GM23338 (cell line): Measurements from ENCODE around the gene MARCHF9. TPM values are rescaled to one million over a fixed set of nuclear protein-coding genes. Genes with fewer than 3 reads are reported as not detected.

Source experiments
- ATAC-seq: fragments of 200-7000 bp; cut with Tn5 transposase; 3 replicates; pipeline ENCODE4 v1.9.1; 2020
- DNase-seq: peaks from one replicate; pipeline ENCODE4 v3.0.0-alpha.2; 2015; ENCODE audit warnings: low spot score
- H2AFZ ChIP-seq: fragments of 200-600 bp; sonication (generic); 2 replicates; pipeline ENCODE4 v1.8.0; 2016; ENCODE audit warnings: antibody characterized with exemption, mild to moderate bottlenecking, moderate library complexity
- H3F3A ChIP-seq: fragments of 200-600 bp; sonication (generic); replicated peaks from 2 replicates; pipeline ENCODE4 v1.8.0; 2017; ENCODE audit warnings: antibody characterized with exemption, mixed run types, low read depth
- H3K27ac ChIP-seq: fragments of 200-600 bp; sonication (generic); 2 replicates; pipeline ENCODE4 v1.6.1; 2016; ENCODE audit warnings: low read depth
- H3K27me3 ChIP-seq: fragments of 200-600 bp; sonication (generic); 2 replicates; pipeline ENCODE4 v1.8.0; 2016; ENCODE audit warnings: mild to moderate bottlenecking, mixed run types, moderate library complexity; ENCODE audit not compliant: insufficient read depth
- H3K36me3 ChIP-seq: fragments of 200-600 bp; sonication (generic); 2 replicates; pipeline ENCODE4 v1.8.0; 2016; ENCODE audit warnings: mild to moderate bottlenecking; ENCODE audit not compliant: insufficient read depth
- H3K4me1 ChIP-seq: fragments of 200-600 bp; sonication (generic); 2 replicates; pipeline ENCODE4 v1.8.0; 2016; ENCODE audit warnings: mild to moderate bottlenecking, moderate library complexity; ENCODE audit not compliant: insufficient read depth
- H3K4me2 ChIP-seq: fragments of 200-600 bp; sonication (generic); 2 replicates; pipeline ENCODE4 v1.7.1; 2017; ENCODE audit warnings: mixed run types
- H3K4me3 ChIP-seq: fragments of 200-600 bp; sonication (generic); 2 replicates; pipeline ENCODE4 v1.6.1; 2016; ENCODE audit warnings: mixed run types
- H3K79me2 ChIP-seq: fragments of 200-600 bp; sonication (generic); replicated peaks from 2 replicates; pipeline ENCODE4 v1.8.0; 2017; ENCODE audit warnings: mild to moderate bottlenecking; ENCODE audit not compliant: insufficient read depth
- H3K9me2 ChIP-seq: fragments of 200-600 bp; sonication (generic); 2 replicates; pipeline ENCODE4 v1.8.0; 2017; ENCODE audit not compliant: insufficient read depth
- H4K20me1 ChIP-seq: fragments of 200-600 bp; sonication (generic); replicated peaks from 2 replicates; pipeline ENCODE4 v1.8.0; 2017; ENCODE audit warnings: mild to moderate bottlenecking; ENCODE audit not compliant: insufficient read depth
- H3K27ac Mint-ChIP-seq: 2 replicates; pipeline ENCODE4 v1.8.0; 2020; ENCODE audit warnings: inconsistent platforms, mild to moderate bottlenecking, moderate library complexity, mixed read lengths
- H3K27me3 Mint-ChIP-seq: 3 replicates; pipeline ENCODE4 v1.8.0; 2022; ENCODE audit warnings: low read depth, mild to moderate bottlenecking, moderate library complexity, mixed read lengths, inconsistent platforms; ENCODE audit not compliant: insufficient read depth, poor library complexity
- H3K36me3 Mint-ChIP-seq: 3 replicates; pipeline ENCODE4 v1.8.0; 2021; ENCODE audit warnings: low read depth, mild to moderate bottlenecking, inconsistent platforms, moderate library complexity, mixed read lengths
- H3K4me1 Mint-ChIP-seq: 3 replicates; pipeline ENCODE4 v1.8.0; 2020; ENCODE audit warnings: mild to moderate bottlenecking, inconsistent platforms, mixed read lengths
- H3K4me3 Mint-ChIP-seq: 3 replicates; pipeline ENCODE4 v1.8.0; 2021; ENCODE audit warnings: moderate library complexity, mild to moderate bottlenecking, inconsistent platforms, mixed read lengths
- H3K9me3 Mint-ChIP-seq: 3 replicates; pipeline ENCODE4 v1.8.0; 2020; ENCODE audit warnings: moderate library complexity, mild to moderate bottlenecking, inconsistent platforms, mixed read lengths
- CREB1 ChIP-seq: fragments of 250-450 bp; sonication (Bioruptor Pico); IDR thresholded peaks from 2 replicates; pipeline ENCODE4 v1.5.0; 2020; ENCODE audit warnings: low read depth, mild to moderate bottlenecking, moderate library complexity
- CTCF ChIP-seq, 2 experiments: fragments of 200-600 bp in 1 of 2; sonication (generic) in 1 of 2; conservative IDR thresholded peaks; 2 replicates each; pipeline versions ENCODE4 v1.5.1 to v1.6.1; 2016 to 2017; ENCODE audit warnings: antibody characterized with exemption in 2 of 2, low read depth in 2 of 2, mild to moderate bottlenecking in 2 of 2, moderate library complexity in 1 of 2
- ETS1 ChIP-seq: IDR thresholded peaks from 2 replicates; pipeline ENCODE4 v1.6.1; 2016; ENCODE audit warnings: antibody characterized with exemption
- EZH2 ChIP-seq: fragments of 200-600 bp; sonication (generic); IDR thresholded peaks from one replicate; pipeline ENCODE4 v1.8.0; 2017; ENCODE audit warnings: antibody characterized with exemption, mild to moderate bottlenecking, low read depth; ENCODE audit not compliant: unreplicated experiment
- EZH2phosphoT487 ChIP-seq: fragments of 200-600 bp; sonication (generic); IDR thresholded peaks from one replicate; pipeline ENCODE4 v1.8.1; 2018; ENCODE audit warnings: antibody characterized with exemption; ENCODE audit not compliant: unreplicated experiment
- JUNB ChIP-seq: IDR thresholded peaks from one replicate; pipeline ENCODE4 v1.6.1; 2016; ENCODE audit warnings: antibody characterized with exemption; ENCODE audit not compliant: unreplicated experiment
- NANOG ChIP-seq: IDR thresholded peaks from 2 replicates; pipeline ENCODE4 v1.6.1; 2016; ENCODE audit warnings: antibody characterized with exemption, borderline replicate concordance
- POLR2AphosphoS5 ChIP-seq: IDR thresholded peaks from 2 replicates; pipeline ENCODE4 v1.6.1; 2016; ENCODE audit warnings: antibody characterized with exemption, low read depth
- REST ChIP-seq: IDR thresholded peaks from one replicate; pipeline ENCODE4 v1.6.1; 2018; ENCODE audit warnings: antibody characterized with exemption; ENCODE audit not compliant: unreplicated experiment
- STAT1 ChIP-seq: IDR thresholded peaks from one replicate; pipeline ENCODE4 v1.6.1; 2016; ENCODE audit warnings: antibody characterized with exemption; ENCODE audit not compliant: unreplicated experiment
- ZNF114 ChIP-seq: fragments of 250-450 bp; sonication (Bioruptor Pico); IDR thresholded peaks from 2 replicates; pipeline ENCODE4 v1.5.0; 2020; ENCODE audit warnings: mild to moderate bottlenecking, moderate library complexity
- ZNF331 ChIP-seq: fragments of 250-450 bp; sonication (Bioruptor Pico); IDR thresholded peaks from 2 replicates; pipeline ENCODE4 v1.5.0; 2020; ENCODE audit warnings: low read depth, mild to moderate bottlenecking, moderate library complexity
- ZNF462 ChIP-seq: fragments of 250-450 bp; sonication (Bioruptor Pico); IDR thresholded peaks from 2 replicates; pipeline ENCODE4 v1.5.0; 2020; ENCODE audit warnings: mild to moderate bottlenecking, moderate library complexity
- polyA plus RNA-seq: library from polyadenylated mRNA; unstranded; fragments of >200 nt; fragmentation: Nextera tagmentation; extraction: Ambion mirVana; gene quantifications from 2 replicates; pipeline ENCODE4 v1.2.1, GENCODE V29; 2016
- total RNA-seq: library from RNA; depleted of rRNA; stranded (reverse); fragments of >200 nt; shearing (Covaris generic); gene quantifications from 2 replicates; pipeline ENCODE4 v1.2.3, GENCODE V29; 2014

MARCHF9 gene
- total and polyA plus RNA-seq, 2 experiments from 2014 or later: 2.9 to 3.3 TPM

- Histone ChIP-seq H3K4me2 (no peak overlapping the region), H3K27me3 (no peaks in the 10 kb centered on the region), H3K79me2 (no peaks in the 10 kb centered on the region), H4K20me1 (no peaks in the 10 kb centered on the region), H3K9me2 (no peaks in the 10 kb centered on the region), H3K36me3 (no peaks in the 10 kb centered on the region), H2AFZ (no peak overlapping the region), H3K4me1 (peaks cover 2% of the 10 kb centered on the region; the same call in 1 of the 2 replicates), H3K27ac (no peak overlapping the region), H3F3A (no peaks in the 10 kb centered on the region), H3K4me3 (no peak overlapping the region)
- Mint-ChIP-seq H3K36me3 (peaks cover 4% of the 10 kb centered on the region), H3K27me3 (peaks cover 4% of the 10 kb centered on the region), H3K27ac (no peak overlapping the region), H3K4me1 (no peaks in the 10 kb centered on the region), H3K9me3 (no peaks in the 10 kb centered on the region), H3K4me3 (no peak overlapping the region)
- TF ChIP-seq ZNF331 (CRISPR knock-in tag): no peak
- no peak for TF ChIP-seq CREB1
- no peak for TF ChIP-seq ZNF462 (CRISPR knock-in tag)
- no peak for TF ChIP-seq JUNB
- TF ChIP-seq EZH2: no peak
- no peak for TF ChIP-seq EZH2phosphoT487
- TF ChIP-seq ETS1: no peak
- no peak for TF ChIP-seq REST
- TF ChIP-seq CTCF (conservative IDR thresholded peaks at IDR 0.05; ENCODE audit: low read depth in 2 of 2): no peak
- no peak for TF ChIP-seq STAT1
- no peak for TF ChIP-seq POLR2AphosphoS5
- TF ChIP-seq ZNF114 (CRISPR knock-in tag): no peak
- no peak for TF ChIP-seq NANOG
- ATAC-seq (no peak), DNase-seq (no peak)
These were observed 52.4 kb downstream of the MARCHF9 start for GRCh38 chr12:57807285-57807684.
